Stimulated activated CD8-positive, alpha-beta memory T cell treated with anti-CD3 and anti-CD28 coated beads, Interleukin-4, amount 100 ng/mL, for 4 hours (primary cell): Measurements from ENCODE around the gene LRRC63.
A peak's percentile ranks its signal among the peaks of the same experiment; 100 is the strongest.
"Not testable (repeated sequence)": the region's sequence is repeated elsewhere in the genome, so short reads cannot be mapped to it uniquely, and the experiment has no call there.

Experiments used
- DNase-seq, 2 donors: peaks; one replicate each; pipeline ENCODE4 v3.0.0-alpha.2; 2020; ENCODE audit warnings: low read depth in 2 of 2, low spot score in 1 of 2

Gene LRRC63

DNA sequence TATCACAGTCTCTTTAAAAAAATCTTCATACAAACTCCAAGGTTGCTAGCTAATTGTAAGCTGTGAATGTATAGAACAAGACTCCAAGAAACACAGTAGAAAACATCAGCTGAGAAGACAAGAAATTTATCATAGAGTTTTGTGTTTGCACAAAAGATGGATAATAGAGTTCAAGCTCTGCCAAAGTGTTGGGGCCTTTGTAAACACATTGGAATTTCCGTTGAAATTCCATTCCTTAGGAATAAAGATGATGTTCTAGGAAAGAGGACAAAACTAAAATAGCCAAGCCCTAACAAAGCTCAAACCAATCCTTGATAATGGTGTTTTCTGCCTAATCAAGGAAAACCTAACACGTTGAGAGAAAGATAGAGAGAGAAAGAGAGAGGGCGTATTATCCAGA is 20.6 kb downstream of the LRRC63 start:
- DNase-seq, result no peak

DNA sequence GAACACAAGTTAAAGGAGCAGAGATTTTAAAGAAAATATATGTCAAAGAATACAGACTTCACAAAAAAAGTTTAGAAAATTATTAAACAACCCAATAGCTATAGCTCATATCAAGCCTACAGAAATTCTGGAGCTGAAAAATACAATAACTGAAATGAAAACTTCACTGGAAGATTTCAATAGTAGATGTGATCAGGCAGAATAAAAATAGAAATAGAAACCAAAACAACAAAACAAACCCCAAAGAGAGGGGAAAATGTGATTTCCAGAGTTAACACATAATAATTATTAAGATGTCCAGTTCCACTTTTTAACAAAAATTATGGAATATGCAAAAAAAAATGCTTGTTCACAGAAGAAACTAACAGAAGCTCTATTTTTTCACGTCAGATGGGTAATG is 23.6 kb downstream of the LRRC63 start:
- DNase-seq, result no peak

- no peak for DNase-seq
These were observed 53.6 kb downstream of the LRRC63 start for GRCh38 chr13:46265292-46265691.

GRCh38 chr13:46267166-46267565 is 55.4 kb downstream of the LRRC63 start:
- no peak for DNase-seq

DNA sequence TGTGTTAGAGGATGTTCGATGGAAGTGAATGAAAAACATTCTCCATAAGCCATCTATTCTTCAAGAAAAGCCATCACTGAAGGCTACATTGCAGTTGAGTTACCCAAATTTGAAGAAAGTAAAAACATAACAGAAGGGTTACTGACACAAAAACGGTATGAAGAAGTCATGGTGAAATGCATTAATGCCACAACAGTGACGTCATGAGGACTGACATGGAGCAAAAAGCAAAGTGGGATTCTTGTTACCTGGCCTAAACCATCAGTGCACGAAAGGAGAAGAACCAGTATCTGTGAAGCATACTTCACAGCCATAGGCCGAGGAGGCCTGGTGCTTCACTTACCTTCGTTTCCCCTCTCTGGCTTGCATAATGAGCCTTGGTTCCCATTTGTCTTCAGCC is 58.7 kb downstream of the LRRC63 start:
- DNase-seq, result no peak

- DNase-seq, result no peak
These were observed 62.5 kb downstream of the LRRC63 start for GRCh38 chr13:46274094-46274698.

GRCh38 chr13:46278474-46278873 is 66.7 kb downstream of the LRRC63 start:
- DNase-seq, result no peak

- DNase-seq, result no peak
These were observed 70.1 kb downstream of the LRRC63 start for GRCh38 chr13:46281779-46282178.

- DNase-seq, result not testable (repeated sequence)
These were observed 72.4 kb downstream of the LRRC63 start for GRCh38 chr13:46283912-46284824.

DNA sequence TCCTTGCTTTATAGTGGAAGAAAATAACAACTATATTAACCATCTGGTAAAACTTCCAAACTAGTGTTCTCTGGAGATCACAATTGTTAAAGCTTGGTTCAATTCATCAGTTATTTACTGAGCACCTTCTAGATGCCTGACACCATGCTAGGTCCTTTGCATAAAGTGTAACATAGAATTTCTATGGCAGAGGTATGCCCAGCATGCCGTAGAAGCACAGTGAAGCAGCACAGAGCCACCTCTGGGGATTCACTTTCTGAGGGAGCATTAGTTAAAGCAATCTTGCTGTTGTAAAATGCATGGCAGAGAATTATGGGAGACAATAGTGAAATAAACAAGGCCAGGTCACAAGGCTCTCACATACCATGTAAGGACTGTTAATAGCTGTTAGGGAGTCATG is 75.2 kb downstream of the LRRC63 start:
- no peak for DNase-seq

DNA sequence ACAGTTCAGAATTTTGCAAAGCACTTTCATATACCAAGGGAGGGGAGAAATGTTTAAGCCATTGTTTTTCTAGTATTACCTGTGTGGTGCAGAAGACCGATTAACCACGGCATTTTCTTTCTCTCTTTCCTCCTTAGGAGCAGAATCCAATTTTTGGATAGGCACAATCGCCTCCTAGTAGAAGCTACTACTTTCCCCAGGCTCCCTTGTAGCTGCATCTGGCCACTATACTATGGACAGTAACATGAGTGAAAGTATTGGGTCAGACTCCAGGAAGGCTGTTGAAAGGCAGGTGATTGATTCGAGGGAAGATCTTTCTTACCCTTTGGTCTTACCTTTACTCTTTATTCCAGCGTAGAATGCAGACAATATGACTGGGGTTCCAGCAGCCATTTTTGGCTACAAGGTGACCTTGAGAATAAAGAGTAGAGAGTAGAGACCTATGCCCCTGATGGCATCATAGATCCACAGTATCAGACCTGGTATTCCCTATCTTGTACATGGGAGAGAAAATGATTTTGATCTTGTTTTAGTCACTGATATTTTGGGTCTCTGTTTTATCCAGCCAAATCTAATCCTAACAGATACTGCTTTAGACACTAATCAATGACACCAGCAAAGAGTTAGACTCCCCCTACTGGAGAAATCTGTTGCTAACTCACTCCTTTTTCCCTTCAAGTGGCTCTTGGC is 77.0 kb downstream of the LRRC63 start:
- DNase-seq, result no peak

DNA sequence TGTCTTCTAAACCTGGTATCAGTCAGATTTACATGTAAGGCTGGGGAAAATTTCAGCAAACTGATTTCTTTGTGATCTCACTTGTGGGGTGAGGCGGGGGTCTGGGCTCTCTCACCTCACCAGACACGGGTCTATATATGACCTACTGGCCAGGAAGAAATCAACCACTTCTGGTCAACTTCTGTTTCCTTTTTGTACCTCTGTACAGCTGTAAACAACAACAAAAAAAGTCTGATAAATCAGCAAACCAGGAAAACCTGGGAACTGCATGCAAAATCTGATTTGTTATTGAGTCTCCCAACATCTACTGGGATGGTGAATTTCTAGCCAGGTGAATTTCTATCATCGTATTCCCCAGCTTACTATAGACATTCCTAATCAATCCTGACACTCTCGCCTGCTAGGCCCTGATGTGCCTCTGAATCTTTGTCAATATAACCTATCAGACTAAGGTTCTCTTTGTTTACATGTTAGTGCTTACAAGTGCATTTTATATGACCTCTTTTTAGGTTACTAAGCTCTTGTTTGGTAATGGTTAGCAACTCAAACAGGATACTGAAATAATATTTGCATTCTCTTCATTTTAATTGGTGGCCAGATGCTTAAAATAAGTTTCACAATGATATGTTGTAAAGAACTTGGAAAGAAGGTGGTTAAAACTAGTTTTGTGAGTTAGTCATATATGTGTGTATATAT is 77.7 kb downstream of the LRRC63 start:
- DNase-seq, result no peak

- DNase-seq, result no peak
These were observed 78.7 kb downstream of the LRRC63 start for GRCh38 chr13:46290434-46290833.

GRCh38 chr13:46293436-46293835 is 81.7 kb downstream of the LRRC63 start:
- DNase-seq, result no peak

GRCh38 chr13:46295491-46296114 is 83.9 kb downstream of the LRRC63 start:
- DNase-seq, result peak in 1 of 2 donors; percentile 41

- no peak for DNase-seq
These were observed 84.5 kb downstream of the LRRC63 start for GRCh38 chr13:46296115-46296822.

DNA sequence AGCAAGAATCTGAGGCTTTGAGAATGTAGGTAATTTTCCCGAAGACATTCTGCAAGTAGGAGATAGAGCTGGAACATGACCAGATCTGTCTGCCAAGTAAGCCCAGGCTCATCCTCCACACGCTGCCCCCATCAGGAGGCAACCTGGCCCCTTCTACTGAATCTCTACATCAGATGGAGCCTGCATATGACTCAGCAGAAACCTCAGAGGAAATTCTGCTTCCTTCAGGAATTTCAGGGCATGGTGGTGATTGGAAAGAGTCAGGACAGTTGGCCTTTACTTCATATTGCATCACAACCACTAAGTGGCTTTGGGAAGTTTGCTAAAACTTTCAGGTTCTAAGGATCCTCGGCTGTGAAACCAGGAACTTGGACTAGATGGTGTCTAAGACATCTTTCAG is 85.2 kb downstream of the LRRC63 start:
- no peak for DNase-seq

GRCh38 chr13:46297361-46297811 is 85.7 kb downstream of the LRRC63 start:
- no peak for DNase-seq

GRCh38 chr13:46303742-46304385 is 92.1 kb downstream of the LRRC63 start:
- no peak for DNase-seq

DNA sequence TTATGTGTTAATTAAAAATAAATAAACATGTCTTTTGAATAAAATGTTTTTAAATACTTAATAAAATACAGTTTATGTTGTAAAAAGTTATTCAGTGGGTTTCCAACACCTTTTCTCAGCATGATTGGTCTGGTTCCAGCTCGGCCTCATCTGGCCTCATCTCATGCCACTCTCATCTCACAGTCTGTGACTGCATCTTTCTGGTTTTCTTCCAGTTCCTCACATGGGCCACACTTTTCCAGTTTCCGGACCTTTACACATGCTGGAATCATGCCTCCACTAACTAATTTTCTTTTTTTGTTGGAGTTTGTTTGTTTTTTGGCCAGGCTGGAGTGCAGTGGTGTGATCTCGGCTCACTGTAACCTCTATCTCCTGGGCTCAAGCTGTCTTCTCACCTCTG is 92.8 kb downstream of the LRRC63 start:
- DNase-seq, result no peak
